CD4-positive, alpha-beta T cell treated with Interleukin-10 for 1 hour (primary cell): ENCODE measurements around the gene NFIL3.
A peak's percentile ranks its signal among the peaks of the same experiment; 100 is the strongest.
"Not testable (repeated sequence)": the region's sequence is repeated elsewhere in the genome, so short reads cannot be mapped to it uniquely, and the experiment has no call there.

ENCODE experiments used
- DNase-seq: peaks from one replicate; pipeline ENCODE4 v3.0.0-alpha.2; 2020

Gene NFIL3

GRCh38 chr9:91423785-91424402 lies at the start of gene NFIL3:
TSS of gene NFIL3 (minus strand) at chr9:91423832. CDS start at chr9:91410734, 13,098 bp downstream.
- DNase-seq = peak; percentile 77

- not testable (repeated sequence) for DNase-seq
Observed at GRCh38 chr9:91471524-91471923, 47.9 kb upstream of the NFIL3 start.

GRCh38 chr9:91465420-91465819 lies 41.8 kb upstream of the NFIL3 start:
- no peak for DNase-seq

GRCh38 chr9:91458906-91459305 lies 35.3 kb upstream of the NFIL3 start:
- peak; percentile 2 for DNase-seq

- DNase-seq = no peak
Observed at GRCh38 chr9:91452844-91453243, 29.2 kb upstream of the NFIL3 start.

GRCh38 chr9:91451431-91452270 lies 28.0 kb upstream of the NFIL3 start:
- DNase-seq = no peak

- no peak for DNase-seq
Observed at GRCh38 chr9:91445135-91445534, 21.5 kb upstream of the NFIL3 start.

GRCh38 chr9:91443994-91444392 lies 20.4 kb upstream of the NFIL3 start:
- DNase-seq = no peak

- no peak for DNase-seq
Observed at GRCh38 chr9:91443321-91443993, 19.8 kb upstream of the NFIL3 start.

GRCh38 chr9:91436841-91437240 lies 13.2 kb upstream of the NFIL3 start:
- no peak for DNase-seq

- DNase-seq = peak; percentile 39
Observed at GRCh38 chr9:91433180-91433579, 9.5 kb upstream of the NFIL3 start.

GRCh38 chr9:91431485-91431884 lies 7.9 kb upstream of the NFIL3 start:
- DNase-seq = no peak

- no peak for DNase-seq
Observed at GRCh38 chr9:91429501-91429900, 5.9 kb upstream of the NFIL3 start.

- DNase-seq = no peak
Observed at GRCh38 chr9:91428927-91429351, 5.3 kb upstream of the NFIL3 start.

GRCh38 chr9:91428436-91428835 lies 4.8 kb upstream of the NFIL3 start:
- no peak for DNase-seq

GRCh38 chr9:91427873-91428272 lies 4.2 kb upstream of the NFIL3 start:
- DNase-seq = no peak

- DNase-seq = peak; percentile 57
Observed at GRCh38 chr9:91426123-91426745, 2.6 kb upstream of the NFIL3 start.

GRCh38 chr9:91425271-91425670 lies 1.6 kb upstream of the NFIL3 start:
- DNase-seq = peak; percentile 11

- DNase-seq = peak; percentile 68
Observed at GRCh38 chr9:91424403-91425176, 958 bp upstream of the NFIL3 start.

- DNase-seq = peak; percentile 67
Observed at GRCh38 chr9:91422758-91423711, 597 bp downstream of the NFIL3 start.
